Ramos (cell line): ENCODE measurements around the gene C12orf75.
"Not testable (repeated sequence)": the region's sequence is repeated elsewhere in the genome, so short reads cannot be mapped to it uniquely, and the experiment has no call there.

Experiments used
- in situ Hi-C: fragments of 300-500 bp; cut with MboI; formaldehyde crosslinking; loops from one replicate; pipeline ENCODE4 v1.14.3; 2022; ENCODE audit warnings: low sequenced_read_pairs; ENCODE audit not compliant: unreplicated experiment

The C12orf75 gene

DNA sequence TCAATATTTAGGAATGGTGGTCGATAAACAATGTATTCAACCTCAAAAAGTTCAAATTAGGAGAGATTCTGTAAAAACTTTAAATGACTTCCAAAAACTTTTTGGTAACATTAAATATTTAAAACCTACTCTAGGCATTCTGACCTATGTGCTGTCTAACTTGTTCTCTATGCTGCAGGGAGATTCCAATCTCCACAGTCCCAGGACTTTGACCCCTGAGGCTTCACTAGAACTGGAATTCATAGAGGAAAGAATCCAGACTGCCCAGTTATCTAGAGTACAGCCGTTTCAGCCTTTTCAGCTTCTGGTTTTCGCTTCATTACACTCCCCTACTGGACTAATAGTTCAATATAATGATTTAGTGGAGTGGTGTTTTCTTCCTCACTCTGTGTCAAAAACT, 21.1 kb upstream of the C12orf75 start:
- in situ Hi-C loops = not testable (repeated sequence)

GRCh38 chr12:105310476-105311085, 19.9 kb upstream of the C12orf75 start:
- in situ Hi-C loops = not testable (repeated sequence)

GRCh38 chr12:105311936-105312335, 18.6 kb upstream of the C12orf75 start:
- in situ Hi-C loops = not testable (repeated sequence)

- in situ Hi-C loops = not testable (repeated sequence)
These were observed 16.7 kb upstream of the C12orf75 start for GRCh38 chr12:105313755-105314154.

GRCh38 chr12:105315130-105315529, 15.4 kb upstream of the C12orf75 start:
- in situ Hi-C loops = no loop called here

- in situ Hi-C loops = no loop called here
These were observed 14.8 kb upstream of the C12orf75 start for GRCh38 chr12:105315726-105316125.

DNA sequence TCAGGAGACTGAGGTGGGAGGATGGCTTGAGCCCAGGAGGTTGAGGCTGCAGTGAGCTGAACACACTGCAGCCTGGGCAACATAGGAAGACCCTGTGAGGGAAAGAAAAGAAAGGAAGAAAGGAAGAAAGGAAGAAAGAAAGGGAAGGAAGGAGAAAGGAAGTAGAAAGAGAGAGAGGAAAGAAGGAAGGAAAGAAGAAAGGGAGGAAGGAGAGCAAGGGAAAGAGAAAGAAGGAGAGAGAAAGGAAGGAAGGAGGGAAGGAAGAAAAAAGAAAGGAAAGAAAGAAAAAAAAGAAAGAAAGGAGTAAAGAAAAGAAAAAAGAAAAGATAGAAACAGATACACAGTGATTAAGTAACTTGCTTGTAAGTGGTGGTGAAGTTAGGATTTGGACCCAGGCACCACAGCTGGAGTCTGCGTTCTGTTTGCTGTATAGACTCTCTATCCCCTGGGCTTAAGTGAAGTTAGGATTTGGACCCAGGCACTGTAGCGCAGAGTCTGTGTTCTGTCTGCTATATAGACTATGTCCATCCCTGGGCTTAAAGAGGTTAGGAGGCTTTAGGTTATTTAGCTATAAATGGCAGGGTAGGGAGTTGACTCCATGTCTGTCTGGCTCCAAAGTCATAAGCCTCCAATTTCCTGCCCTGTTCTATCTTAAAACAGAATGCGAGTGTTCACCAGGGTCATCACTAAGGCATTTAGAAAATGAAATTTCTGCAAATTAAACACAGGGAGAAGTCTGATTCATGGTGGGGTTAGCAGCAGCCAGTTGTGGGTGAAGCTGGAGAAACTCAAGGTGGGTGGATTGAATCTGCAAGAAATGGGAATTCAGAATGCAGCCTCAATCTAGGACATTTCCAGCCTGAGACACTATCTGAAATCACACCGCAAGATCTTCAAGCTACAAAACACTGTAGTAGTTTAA, 13.3 kb upstream of the C12orf75 start:
- in situ Hi-C loops = no loop called here

DNA sequence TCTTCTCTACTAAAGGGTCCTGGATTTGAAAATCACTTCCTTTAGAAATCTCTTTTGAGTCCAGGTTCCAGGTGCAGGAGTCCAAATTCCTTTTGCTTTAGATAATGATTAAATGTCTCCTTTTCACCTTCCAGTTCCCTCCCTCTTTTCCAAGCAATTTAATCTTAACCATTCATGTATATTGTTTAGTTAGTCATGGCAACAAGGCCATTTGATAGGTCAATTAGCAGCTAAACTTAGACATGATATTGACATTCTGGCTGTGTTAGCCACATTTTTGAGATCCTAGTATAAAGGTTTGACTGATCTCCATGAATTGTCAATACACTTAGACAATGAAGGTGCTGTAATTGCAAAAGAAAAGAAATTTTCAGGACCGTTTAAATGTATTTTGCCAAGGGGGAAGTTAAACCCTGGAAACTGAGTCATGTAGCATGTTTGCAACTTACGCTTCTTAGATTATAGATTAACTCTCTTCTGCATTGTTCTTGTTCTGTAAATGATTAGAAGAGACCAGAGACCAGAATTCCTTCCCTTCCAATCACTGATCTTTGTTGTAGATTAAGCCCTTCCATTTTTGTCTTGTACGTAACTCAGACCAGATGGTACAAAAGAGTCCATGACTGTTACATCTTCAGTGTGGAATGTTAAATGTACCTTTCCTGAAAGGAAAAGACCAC, 12.4 kb upstream of the C12orf75 start:
- in situ Hi-C loops = no loop called here

GRCh38 chr12:105318651-105319483, 11.6 kb upstream of the C12orf75 start:
- in situ Hi-C loops = no loop called here

DNA sequence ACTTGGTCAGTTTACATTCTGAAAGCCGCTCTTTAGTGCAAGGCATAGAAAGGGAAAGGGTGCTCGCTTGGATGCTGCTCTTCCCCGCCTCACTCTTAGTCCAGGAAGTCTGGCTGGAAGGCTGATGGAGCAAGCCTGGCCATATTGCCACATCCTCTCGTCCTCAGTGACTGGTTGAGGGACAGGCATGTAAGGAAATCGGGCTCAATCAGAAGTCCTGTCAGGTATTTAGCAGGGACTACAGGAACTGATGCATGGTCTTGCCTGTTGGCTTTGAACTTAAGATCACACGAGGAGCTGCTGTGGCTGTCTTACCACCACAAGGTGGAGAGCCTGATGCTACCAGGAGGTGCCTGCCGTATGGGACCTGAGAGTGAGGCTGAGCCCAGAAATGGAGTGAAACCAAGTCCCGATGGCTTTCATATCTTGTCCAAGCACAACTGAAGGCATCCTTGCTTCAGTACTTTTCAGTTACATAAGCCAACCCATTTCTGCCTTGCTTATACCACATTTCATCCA, 10.7 kb upstream of the C12orf75 start:
- in situ Hi-C loops = no loop called here

- in situ Hi-C loops = no loop called here
These were observed 9.4 kb upstream of the C12orf75 start for GRCh38 chr12:105321125-105321524.

DNA sequence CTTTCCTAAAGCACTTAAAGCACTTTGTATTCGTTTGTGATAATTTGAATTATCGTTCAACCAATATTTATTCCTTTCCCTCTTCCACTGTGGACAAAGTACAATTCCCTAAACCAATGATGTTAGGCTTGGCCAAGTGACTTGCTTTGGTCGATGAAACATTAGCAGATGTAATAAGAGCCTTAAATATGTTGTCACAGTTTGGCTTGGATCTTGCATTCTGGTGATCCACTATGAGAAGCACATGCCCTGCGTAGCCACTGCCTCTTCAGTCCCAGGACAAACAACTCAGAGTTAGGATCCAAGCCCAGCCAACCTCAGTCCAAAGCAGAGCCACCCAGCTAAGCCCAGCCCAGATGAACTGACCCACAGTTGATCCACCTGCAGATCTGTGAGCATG, 8.4 kb upstream of the C12orf75 start:
- in situ Hi-C loops = no loop called here

DNA sequence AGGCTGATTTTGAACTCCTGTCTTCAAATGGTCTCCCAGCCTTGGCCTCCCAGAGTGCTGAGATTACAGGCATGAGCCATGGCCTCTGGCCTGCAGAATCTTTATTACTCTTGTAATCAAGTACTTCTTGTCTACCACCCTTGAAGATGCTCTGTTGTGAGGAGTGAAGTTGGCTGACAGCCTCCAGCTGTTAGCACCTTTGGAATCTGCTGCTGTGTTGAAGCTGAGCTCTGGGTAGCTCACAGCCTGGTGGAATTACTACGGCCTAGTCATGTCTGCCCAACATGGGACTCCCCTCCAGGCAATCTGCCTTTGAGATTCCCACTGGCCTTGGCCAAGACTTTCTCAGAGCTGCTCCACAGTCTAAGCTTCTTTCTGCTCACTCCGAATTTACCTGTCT, 5.8 kb upstream of the C12orf75 start:
- in situ Hi-C loops = no loop called here

DNA sequence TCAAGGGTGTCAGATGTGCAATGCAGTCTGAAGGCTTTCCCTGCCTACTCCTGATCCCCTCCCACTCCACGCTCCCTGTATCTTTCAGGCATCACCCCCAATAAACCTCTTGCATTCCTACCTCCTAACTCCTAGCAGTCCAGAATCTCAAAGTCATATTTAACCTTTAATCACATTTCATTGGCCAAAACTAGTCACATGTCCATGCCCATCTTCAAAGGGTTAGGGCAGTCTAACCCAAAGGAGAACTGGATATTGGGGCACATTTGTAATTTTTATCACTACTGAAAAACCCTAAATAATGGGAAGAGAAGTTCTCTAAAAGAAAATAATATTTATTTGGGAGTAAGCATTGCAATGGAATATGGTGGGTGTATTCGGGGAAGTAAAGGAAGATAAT, 5.4 kb upstream of the C12orf75 start:
- in situ Hi-C loops = no loop called here

DNA sequence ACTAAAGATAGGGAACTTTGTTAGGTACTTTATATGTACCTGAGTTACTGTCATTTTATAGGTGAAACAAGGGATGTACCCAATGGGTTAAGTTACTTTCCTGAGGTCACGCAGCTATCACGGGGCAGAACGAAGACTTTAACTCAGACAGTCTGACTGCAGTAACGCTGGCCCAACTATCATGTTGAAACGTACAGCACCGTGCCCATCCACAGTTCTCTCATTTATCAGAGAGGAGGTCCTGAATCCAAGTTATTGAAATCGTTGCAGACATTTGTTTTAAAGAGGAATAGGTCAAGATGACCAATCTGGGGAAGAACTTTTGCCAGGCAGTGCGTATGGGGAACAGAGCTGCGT, 587 bp upstream of the C12orf75 start:
- in situ Hi-C loops = no loop called here

DNA sequence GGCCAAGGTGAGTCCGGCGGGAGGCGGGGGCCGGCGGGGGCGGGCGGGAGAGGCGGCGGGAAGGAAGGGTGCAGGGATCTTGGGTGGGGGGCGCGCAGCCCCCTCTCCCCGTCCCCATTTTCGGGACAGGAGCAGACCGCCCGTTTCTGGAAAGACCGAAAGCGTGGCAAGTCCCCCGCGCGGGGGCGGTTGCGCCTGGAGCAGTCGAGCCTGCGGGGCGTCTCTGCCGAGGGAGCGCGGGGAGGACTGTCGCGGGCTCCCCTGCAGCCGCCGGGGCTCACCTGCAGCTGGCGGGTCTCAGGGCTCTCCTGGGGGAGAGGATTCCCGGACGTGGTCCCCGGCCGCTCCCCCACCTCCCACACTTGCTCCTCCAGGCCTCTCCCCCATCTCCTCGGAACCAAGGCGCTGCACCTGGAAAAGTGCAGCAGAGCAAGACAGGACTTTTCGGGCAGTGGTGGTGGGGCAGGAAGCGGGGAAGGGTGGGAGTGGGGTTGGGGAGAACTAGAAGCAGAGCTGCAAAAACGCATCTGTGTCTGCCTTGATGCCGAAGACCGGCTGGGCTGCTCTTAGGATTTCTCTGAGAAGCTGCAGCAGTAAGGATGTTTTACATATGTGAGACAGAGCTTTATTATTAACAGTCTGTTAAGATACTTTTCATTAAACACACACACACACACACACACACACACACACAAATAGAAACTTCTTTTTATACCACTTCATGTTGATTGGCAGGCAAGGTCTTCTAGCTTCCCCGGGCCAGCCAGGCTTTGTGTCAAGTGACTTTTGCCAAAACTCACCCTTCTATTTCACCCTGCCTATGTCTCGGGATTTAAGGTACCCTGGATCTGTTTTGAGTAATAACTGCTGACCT, 677 bp downstream of the C12orf75 start:
- in situ Hi-C loops = no loop called here

GRCh38 chr12:105331805-105332251, 1.3 kb downstream of the C12orf75 start:
- in situ Hi-C loops = no loop called here

GRCh38 chr12:105332286-105332685, 1.8 kb downstream of the C12orf75 start:
- in situ Hi-C loops = not testable (repeated sequence)

GRCh38 chr12:105332925-105333324, 2.4 kb downstream of the C12orf75 start:
- in situ Hi-C loops = no loop called here
